MCF 10A (cell line): ENCODE results near the gene POGK. TPM values are rescaled to one million over a fixed set of nuclear protein-coding genes. Genes with fewer than 3 reads are reported as not detected.

Experiments
- BruUV-seq: library from RNA; stranded (reverse); fragments of 400-500 nt; replicated peaks from 2 replicates; lab custom pipeline; 2021; lab: Mats Ljungman, UMichigan
- CTCF ChIA-PET: fragments of 300-600 bp; sonication (Branson Sonifier 250); formaldehyde crosslinking; extraction: SDS; loops from one replicate; lab custom pipeline; 2021; ENCODE audit warnings: antibody characterized with exemption, inconsistent platforms; lab: Yijun Ruan, JAX
- POLR2A ChIA-PET: fragments of 300-600, 350-650 bp; sonication (Branson Sonifier 250); formaldehyde crosslinking; extraction: SDS; loops from one replicate; lab custom pipeline; 2020; ENCODE audit warnings: antibody characterized with exemption, inconsistent platforms; lab: Yijun Ruan, JAX
- DNase-seq: peaks from one replicate; pipeline ENCODE4 v3.0.0-alpha.2; 2018; ENCODE audit not compliant: unreplicated experiment
- H3K27ac Mint-ChIP-seq: one replicate; pipeline ENCODE4 v1.8.0; 2022; ENCODE audit warnings: mild to moderate bottlenecking, low read depth, mixed read lengths; ENCODE audit not compliant: unreplicated experiment
- H3K27me3 Mint-ChIP-seq: one replicate; pipeline ENCODE4 v1.8.0; 2022; ENCODE audit warnings: mixed read lengths; ENCODE audit not compliant: insufficient read depth, unreplicated experiment
- H3K36me3 Mint-ChIP-seq: one replicate; pipeline ENCODE4 v1.8.0; 2022; ENCODE audit warnings: mild to moderate bottlenecking, moderate library complexity, mixed read lengths; ENCODE audit not compliant: insufficient read depth, unreplicated experiment
- H3K4me1 Mint-ChIP-seq: one replicate; pipeline ENCODE4 v1.8.0; 2022; ENCODE audit warnings: mixed read lengths; ENCODE audit not compliant: insufficient read depth, unreplicated experiment
- H3K4me3 Mint-ChIP-seq: one replicate; pipeline ENCODE4 v1.8.0; 2022; ENCODE audit warnings: mild to moderate bottlenecking, moderate library complexity, mixed read lengths; ENCODE audit not compliant: unreplicated experiment
- H3K9me3 Mint-ChIP-seq: one replicate; pipeline ENCODE4 v1.8.0; 2022; ENCODE audit warnings: mixed read lengths; ENCODE audit not compliant: unreplicated experiment
- intact Hi-C: fragments of 100-400 bp; cut with micrococcal nuclease; formaldehyde crosslinking; loops from 2 replicates; pipeline ENCODE4 v1.14.1; 2022
- total RNA-seq: library from RNA; stranded (reverse); gene quantifications from 2 replicates; pipeline ENCODE4 v1.2.3, GENCODE V29; 2022
- TF ChIP-seq, protein P1 (sequence below): fragments of 200-600 bp; IDR thresholded peaks from one replicate; pipeline ENCODE4 v1.8.0; 2022; ENCODE audit warnings: antibody characterized with exemption, mild to moderate bottlenecking; ENCODE audit not compliant: unreplicated experiment

POGK gene
- total RNA-seq, 1 experiment from 2014 or later: 71.8 TPM

DNA sequence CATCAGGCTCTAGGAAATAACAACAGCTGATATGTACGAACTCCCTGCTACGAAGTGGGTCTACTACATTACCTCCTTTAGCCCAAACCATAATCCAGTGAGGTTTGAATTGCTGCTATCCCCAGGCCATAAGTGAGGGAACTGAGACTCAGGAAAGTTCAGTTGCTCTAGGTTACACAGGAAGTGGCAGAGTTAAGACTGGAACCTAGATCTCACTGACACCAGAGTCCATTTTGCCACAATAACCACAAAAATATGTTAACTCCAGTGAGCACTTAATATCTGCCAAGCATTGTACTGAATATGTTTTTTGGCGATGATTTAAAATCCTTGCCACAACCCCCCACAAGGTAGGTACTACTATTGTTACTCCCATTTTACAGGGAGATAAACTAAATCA is 45.7 kb downstream of the POGK start:
- TF ChIP-seq, protein P1, sequence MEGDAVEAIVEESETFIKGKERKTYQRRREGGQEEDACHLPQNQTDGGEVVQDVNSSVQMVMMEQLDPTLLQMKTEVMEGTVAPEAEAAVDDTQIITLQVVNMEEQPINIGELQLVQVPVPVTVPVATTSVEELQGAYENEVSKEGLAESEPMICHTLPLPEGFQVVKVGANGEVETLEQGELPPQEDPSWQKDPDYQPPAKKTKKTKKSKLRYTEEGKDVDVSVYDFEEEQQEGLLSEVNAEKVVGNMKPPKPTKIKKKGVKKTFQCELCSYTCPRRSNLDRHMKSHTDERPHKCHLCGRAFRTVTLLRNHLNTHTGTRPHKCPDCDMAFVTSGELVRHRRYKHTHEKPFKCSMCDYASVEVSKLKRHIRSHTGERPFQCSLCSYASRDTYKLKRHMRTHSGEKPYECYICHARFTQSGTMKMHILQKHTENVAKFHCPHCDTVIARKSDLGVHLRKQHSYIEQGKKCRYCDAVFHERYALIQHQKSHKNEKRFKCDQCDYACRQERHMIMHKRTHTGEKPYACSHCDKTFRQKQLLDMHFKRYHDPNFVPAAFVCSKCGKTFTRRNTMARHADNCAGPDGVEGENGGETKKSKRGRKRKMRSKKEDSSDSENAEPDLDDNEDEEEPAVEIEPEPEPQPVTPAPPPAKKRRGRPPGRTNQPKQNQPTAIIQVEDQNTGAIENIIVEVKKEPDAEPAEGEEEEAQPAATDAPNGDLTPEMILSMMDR: no peak
- no TSS peak for BruUV-seq
- Mint-ChIP-seq H3K27me3 (no peaks in the 10 kb centered on the region), H3K36me3 (no peaks in the 10 kb centered on the region), H3K4me3 (no peak overlapping the region), H3K27ac (no peak overlapping the region), H3K4me1 (no peaks in the 10 kb centered on the region), H3K9me3 (no peaks in the 10 kb centered on the region)
- intact Hi-C loops: no loop called here
- ChIA-PET CTCF (interaction anchor here (0.6 to 9.3 kb wide), 4 partner anchors 11 to 558 kb away, joined by 3 to 89 read pairs (median 4); no protein-coding TSS in a partner anchor), POLR2A (interaction anchor here (1.1 kb wide), 1 partner anchor 9 kb away, joined by 3 read pairs; the partner anchor contains the start of gene TADA1)
- no peak for DNase-seq

DNA sequence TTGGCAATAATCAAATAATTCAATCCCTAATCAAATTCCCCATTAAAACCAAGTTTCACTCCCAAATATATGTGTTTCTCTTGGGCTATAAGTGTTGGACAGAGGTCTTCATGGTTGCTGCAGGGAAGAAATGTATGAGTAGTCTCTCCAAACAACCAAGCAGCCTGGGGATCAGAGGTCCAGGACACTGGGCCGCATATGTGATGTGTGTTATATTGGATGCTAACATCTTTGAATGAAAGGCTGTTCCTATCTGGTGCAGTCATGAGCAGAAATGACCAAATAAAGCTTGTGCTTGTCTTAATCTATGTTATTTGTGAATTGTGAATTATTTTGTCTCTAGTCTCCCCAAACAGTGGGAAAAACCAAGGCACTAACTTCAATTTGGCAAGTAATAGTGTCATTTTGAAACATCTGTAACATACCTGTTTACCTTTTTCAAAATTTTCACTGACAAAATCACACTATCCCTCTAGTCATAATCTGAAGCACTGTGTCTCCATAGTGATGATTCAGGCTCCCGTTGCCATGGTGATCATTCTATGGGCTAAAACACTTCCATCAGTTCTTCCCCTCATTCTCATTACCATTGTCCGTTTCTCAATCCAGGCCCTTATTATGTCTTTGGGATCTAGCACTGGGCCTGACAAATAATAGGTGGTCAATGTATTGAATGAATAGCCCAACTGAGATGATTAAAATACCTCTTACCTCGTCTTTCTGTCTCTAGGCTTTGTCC is 49.3 kb downstream of the POGK start:
- Mint-ChIP-seq H3K4me1 (no peaks in the 10 kb centered on the region), H3K4me3 (no peak overlapping the region), H3K36me3 (no peaks in the 10 kb centered on the region), H3K9me3 (no peaks in the 10 kb centered on the region), H3K27me3 (peaks cover 11% of the 10 kb centered on the region), H3K27ac (no peak overlapping the region)
- DNase-seq: no peak
- intact Hi-C loops: no loop called here
- TF ChIP-seq, protein P1: no peak
- ChIA-PET CTCF (interaction anchor here (0.7 kb wide), 3 partner anchors 21 to 470 kb away, joined by 3 read pairs; no protein-coding TSS in a partner anchor), POLR2A (interaction anchor here (0.7 kb wide), 1 partner anchor 22 kb away, joined by 4 read pairs; no protein-coding TSS in a partner anchor)
- no TSS peak for BruUV-seq

DNA sequence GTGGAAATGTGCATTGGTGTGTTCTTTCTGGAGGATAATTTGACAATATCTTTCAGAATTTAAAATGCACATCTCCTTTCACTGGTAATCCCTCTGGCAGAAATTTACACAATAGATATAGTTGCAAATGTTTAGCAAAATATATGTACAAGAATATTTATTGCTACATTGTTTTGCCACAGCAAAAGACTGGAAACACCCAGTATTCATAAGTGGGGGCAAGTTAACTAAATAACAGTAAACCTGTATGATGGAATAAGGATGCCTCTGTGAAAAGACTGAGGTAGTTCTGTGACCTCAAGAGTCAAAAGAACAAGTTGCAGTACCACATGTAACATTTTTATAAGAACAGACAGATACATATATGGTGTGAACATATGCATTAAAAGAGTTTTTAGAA is 50.5 kb downstream of the POGK start:
- no TSS peak for BruUV-seq
- Mint-ChIP-seq H3K27me3 (peaks cover 11% of the 10 kb centered on the region), H3K27ac (no peak overlapping the region), H3K4me3 (no peak overlapping the region), H3K9me3 (no peaks in the 10 kb centered on the region), H3K4me1 (no peaks in the 10 kb centered on the region), H3K36me3 (no peaks in the 10 kb centered on the region)
- no peak for DNase-seq
- ChIA-PET POLR2A (no interaction called here), CTCF (no interaction called here)
- TF ChIP-seq, protein P1: no peak
- intact Hi-C loops: no loop called here

DNA sequence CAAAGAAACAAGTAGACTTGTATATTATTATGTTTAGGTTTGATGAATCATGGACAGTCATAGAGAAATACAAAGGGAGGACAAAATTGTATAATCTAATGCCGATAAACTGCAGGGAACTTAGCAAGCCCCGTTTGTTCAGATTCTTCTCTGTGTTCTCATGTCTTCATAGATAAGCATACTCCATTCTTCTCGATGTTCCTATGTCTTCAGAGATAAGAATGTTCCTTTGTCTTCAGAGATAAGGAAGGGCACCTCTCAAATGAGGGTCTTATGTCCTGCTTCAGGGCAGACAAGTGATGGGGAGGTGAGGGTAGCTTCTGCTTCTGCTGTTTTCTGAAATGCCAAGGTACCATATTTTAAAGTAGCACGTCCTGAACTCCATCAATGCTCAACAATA is 56.5 kb downstream of the POGK start:
- Mint-ChIP-seq H3K27ac (no peak overlapping the region), H3K9me3 (peaks cover 15% of the 10 kb centered on the region), H3K27me3 (peaks cover 11% of the 10 kb centered on the region), H3K4me3 (no peak overlapping the region), H3K36me3 (no peaks in the 10 kb centered on the region), H3K4me1 (no peaks in the 10 kb centered on the region)
- ChIA-PET CTCF (interaction anchor here (1.0 to 32.8 kb wide), 4 partner anchors 11 to 417 kb away, joined by 4 to 1662 read pairs (median 34); no protein-coding TSS in a partner anchor), POLR2A (interaction anchor here (1.4 kb wide), 1 partner anchor 10 kb away, joined by 3 read pairs; no protein-coding TSS in a partner anchor)
- TF ChIP-seq, protein P1: no peak
- BruUV-seq: no TSS peak
- intact Hi-C loops: no loop called here
- no peak for DNase-seq
